ENCODE measurements around the gene LENG9. TPM values are rescaled to one million over a fixed set of nuclear protein-coding genes. Genes with fewer than 3 reads are reported as not detected.

Gene LENG9
- total and polyA plus RNA-seq, 2 experiments from 2014 or later: 0.59 to 7.9 TPM

GRCh38 chr19:54464044-54464629 lies 559 bp upstream of the LENG9 start:
- Histone ChIP-seq H3K36me3 (replicated peaks; ENCODE audit: insufficient read depth, low read depth) (no peaks in the 10 kb centered on the region), H3K79me2 (peaks cover 15% of the 10 kb centered on the region), H4K20me1 (ENCODE audit: insufficient read depth, poor library complexity, severe bottlenecking) (peaks cover 19% of the 10 kb centered on the region), H3K27me3 (no peaks in the 10 kb centered on the region), H3K27ac (peak overlapping the region; percentile 88), H3K9me2 (replicated peaks; ENCODE audit: insufficient read depth) (no peaks in the 10 kb centered on the region), H3K4me1 (ENCODE audit: insufficient read depth) (peaks cover 16% of the 10 kb centered on the region), H3K9me3 (ENCODE audit: low read depth) (no peaks in the 10 kb centered on the region), H3K4me2 (peak overlapping the region; percentile 91), H2AFZ (no peak overlapping the region), H3K4me3 (no peak overlapping the region)
- WGBS (ENCODE audit: low lambda C conversion rate, missing lambda C conversion rate): 2% methylated on average over 25 of the region's 26 CpGs
- peak; percentile 97 for DNase-seq (ENCODE audit: low spot score)
- TF ChIP-seq EZH2phosphoT487 (IDR thresholded peaks at IDR 0.05; ENCODE audit: low read depth, severe bottlenecking, unreplicated experiment) (no peak), EZH2 (IDR thresholded peaks at IDR 0.05; ENCODE audit: borderline replicate concordance) (no peak), CTCF (IDR thresholded peaks at IDR 0.05; ENCODE audit: poor library complexity) (no peak)

DNA sequence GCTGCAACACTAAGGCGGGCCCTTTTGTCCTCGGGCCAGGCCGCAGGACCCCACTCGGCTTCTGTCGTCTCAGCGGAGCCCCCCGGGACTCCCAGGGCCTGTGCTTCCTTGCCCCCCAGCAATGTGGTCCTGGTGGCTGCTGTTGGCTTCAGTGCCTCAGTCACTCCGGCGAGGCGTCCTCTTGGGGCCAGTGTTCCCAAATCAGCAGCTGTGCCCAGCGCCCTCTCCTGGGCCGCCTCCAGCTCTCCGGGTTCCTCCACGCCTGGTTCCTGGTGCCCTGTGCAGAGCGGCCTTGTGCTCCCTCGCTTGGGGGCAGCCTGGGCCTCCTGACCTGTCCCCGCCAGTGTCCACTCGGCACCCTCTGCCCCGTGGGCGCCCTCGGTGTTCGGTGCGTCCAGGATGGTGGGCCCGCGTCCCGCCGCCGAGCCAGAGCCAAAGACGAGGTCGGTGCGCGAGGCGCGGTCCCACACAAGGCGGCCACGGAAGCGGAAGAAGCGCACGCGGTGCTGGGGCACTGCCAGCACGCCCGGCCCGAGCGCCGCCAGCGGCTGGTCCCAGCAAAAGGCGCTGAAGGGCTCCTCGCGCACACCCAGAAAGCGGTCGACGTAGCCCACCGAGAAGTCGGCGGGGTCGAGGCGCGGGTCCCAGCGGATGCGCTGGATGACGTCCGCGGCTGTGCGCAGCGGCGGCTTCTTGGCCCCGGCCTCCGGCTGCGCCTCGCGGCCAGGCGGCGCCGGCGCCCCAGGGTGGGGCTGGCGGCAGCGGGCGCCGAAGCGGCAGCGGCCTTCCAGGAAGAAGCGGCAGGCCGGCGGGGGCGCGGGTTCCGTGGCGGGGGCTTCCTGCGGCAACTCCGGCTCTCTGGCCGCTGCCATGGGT lies 685 bp downstream of the LENG9 start:
- H2AFZ ChIP-seq: no peak overlapping the region
- H3K27me3 ChIP-seq: no peaks in the 10 kb centered on the region
- no peaks in the 10 kb centered on the region for H3K9me3 ChIP-seq (ENCODE audit: low read depth)
- H3K4me3 ChIP-seq: peak overlapping the region; percentile 12
- no peaks in the 10 kb centered on the region for H3K36me3 ChIP-seq (replicated peaks; ENCODE audit: insufficient read depth, low read depth)
- TF ChIP-seq CTCF (IDR thresholded peaks at IDR 0.05; ENCODE audit: poor library complexity) (peak; percentile 18), EZH2 (IDR thresholded peaks at IDR 0.05; ENCODE audit: borderline replicate concordance) (no peak), EZH2phosphoT487 (IDR thresholded peaks at IDR 0.05; ENCODE audit: low read depth, severe bottlenecking, unreplicated experiment) (no peak)
- peak overlapping the region; percentile 88 for H3K27ac ChIP-seq
- H3K9me2 ChIP-seq (replicated peaks; ENCODE audit: insufficient read depth): no peaks in the 10 kb centered on the region
- H3K79me2 ChIP-seq: peaks cover 22% of the 10 kb centered on the region
- peak; percentile 73 for DNase-seq (ENCODE audit: low spot score)
- H3K4me1 ChIP-seq (ENCODE audit: insufficient read depth): peaks cover 12% of the 10 kb centered on the region
- peaks cover 29% of the 10 kb centered on the region for H4K20me1 ChIP-seq (ENCODE audit: insufficient read depth, poor library complexity, severe bottlenecking)
- WGBS (ENCODE audit: low lambda C conversion rate, missing lambda C conversion rate): 10% methylated on average over 88 of the region's 91 CpGs
- peak overlapping the region; percentile 91 for H3K4me2 ChIP-seq

DNA sequence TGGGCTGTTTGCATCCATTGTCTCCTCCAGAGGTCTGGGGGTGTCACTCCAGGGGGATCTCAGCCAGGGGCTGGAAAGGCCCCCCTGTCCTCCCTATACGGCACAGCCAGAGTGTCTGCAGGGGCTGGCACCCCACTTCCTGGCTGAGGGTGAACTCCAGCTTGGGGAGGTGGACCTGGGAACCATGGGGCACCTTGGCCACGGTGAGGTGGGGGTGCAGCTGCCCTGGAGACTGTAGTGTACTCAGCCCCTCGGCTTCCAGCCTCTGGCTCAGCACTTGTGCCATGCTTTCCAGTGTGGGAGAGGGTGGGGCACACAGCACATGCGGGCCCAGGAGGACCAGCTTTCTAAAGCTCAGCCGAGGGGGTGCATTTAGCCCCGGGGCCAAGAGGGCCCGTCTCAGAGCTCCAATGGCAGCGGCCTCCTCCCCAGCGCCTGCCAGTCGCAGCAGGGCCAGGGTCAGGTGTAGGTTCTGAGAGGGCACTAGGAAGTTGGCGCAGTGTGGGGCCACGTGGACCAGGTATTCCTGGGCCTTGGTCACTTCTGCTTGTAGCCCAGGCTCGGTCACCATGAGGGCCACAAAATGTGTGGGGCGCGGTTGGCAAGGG lies 1.4 kb downstream of the LENG9 start:
- peaks cover 12% of the 10 kb centered on the region for H3K4me1 ChIP-seq (ENCODE audit: insufficient read depth)
- no peaks in the 10 kb centered on the region for H3K9me3 ChIP-seq (ENCODE audit: low read depth)
- no peak for DNase-seq (ENCODE audit: low spot score)
- no peak for TF ChIP-seq EZH2phosphoT487 (IDR thresholded peaks at IDR 0.05; ENCODE audit: low read depth, severe bottlenecking, unreplicated experiment)
- TF ChIP-seq CTCF (IDR thresholded peaks at IDR 0.05; ENCODE audit: poor library complexity): no peak
- no peak for TF ChIP-seq EZH2 (IDR thresholded peaks at IDR 0.05; ENCODE audit: borderline replicate concordance)
- no peaks in the 10 kb centered on the region for H3K27me3 ChIP-seq
- H3K79me2 ChIP-seq: peaks cover 24% of the 10 kb centered on the region
- H4K20me1 ChIP-seq (ENCODE audit: insufficient read depth, poor library complexity, severe bottlenecking): peaks cover 29% of the 10 kb centered on the region
- no peak overlapping the region for H2AFZ ChIP-seq
- no peak overlapping the region for H3K4me3 ChIP-seq
- peak overlapping the region; percentile 88 for H3K27ac ChIP-seq
- peak overlapping the region; percentile 91 for H3K4me2 ChIP-seq
- WGBS (ENCODE audit: low lambda C conversion rate, missing lambda C conversion rate): 92% methylated on average over 15 of the region's 15 CpGs
- H3K36me3 ChIP-seq (replicated peaks; ENCODE audit: insufficient read depth, low read depth): no peaks in the 10 kb centered on the region
- H3K9me2 ChIP-seq (replicated peaks; ENCODE audit: insufficient read depth): no peaks in the 10 kb centered on the region

All from hepatocyte (in vitro differentiated cells).